Testis (tissue), 2 donors: Measurements from ENCODE around the gene BSN.

ENCODE experiments used
- CTCF ChIP-seq, 3 experiments: fragments of 450-650 bp in 2 of 3; fragments of 200-600 bp in 1 of 3; sonication (generic) in 1 of 3; IDR thresholded peaks; one replicate each; pipeline ENCODE4 v1.5.1; 2016 to 2019; ENCODE audit warnings: antibody characterized with exemption in 3 of 3, mild to moderate bottlenecking in 2 of 3, moderate library complexity in 1 of 3
- POLR2A ChIP-seq: fragments of 450-650 bp; IDR thresholded peaks from one replicate; pipeline ENCODE4 v1.6.1; 2017; ENCODE audit warnings: antibody characterized with exemption, mild to moderate bottlenecking, moderate library complexity

DNA sequence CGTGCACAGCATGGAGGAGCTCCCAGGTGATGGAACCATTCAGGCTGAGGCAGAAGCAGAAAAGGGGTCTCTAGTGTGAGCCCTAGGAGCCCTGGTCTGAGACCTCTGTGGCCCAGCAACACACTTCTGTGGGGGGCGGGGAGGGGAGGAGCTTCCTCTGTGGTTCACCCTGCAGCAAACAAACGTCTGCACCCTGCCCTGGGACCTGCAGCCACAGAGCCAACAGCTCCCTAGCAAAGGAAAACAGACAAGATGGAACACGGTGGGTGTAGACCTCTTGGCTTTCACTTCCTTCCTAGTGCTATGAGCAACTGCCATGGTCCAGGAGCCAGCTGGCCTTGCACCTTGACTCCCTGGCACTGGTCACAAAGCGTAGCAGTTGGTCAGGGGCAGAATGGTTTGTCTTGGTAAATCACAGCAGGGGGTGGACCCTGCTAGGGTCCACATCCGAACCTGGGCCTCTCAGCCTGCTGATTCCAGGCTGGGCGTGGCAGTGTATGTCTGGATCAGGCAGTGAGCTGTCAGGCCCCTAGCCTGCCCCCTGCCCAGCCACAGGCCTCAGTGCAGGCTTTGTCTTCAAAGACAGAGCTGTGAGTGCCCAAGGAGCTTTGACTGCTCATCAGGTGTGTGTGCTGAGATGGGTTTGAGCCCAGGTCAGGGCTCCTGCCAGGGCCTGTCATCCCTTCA, 158.5 kb downstream of the BSN start:
- TF ChIP-seq CTCF (IDR thresholded peaks at IDR 0.05), result no peak
- TF ChIP-seq POLR2A, result no peak
